GM18502 (cell line): ENCODE results near the gene RGCC.
A peak's percentile ranks its signal among the peaks of the same experiment; 100 is the strongest.

Source experiments
- ATAC-seq: cut with Tn5 transposase; IDR thresholded peaks from one replicate; pipeline ENCODE4 v1.9.1; 2021; ENCODE audit warnings: mild to moderate bottlenecking; ENCODE audit not compliant: unreplicated experiment, poor library complexity

The RGCC gene

GRCh38 chr13:41452462-41452861 is 4.9 kb upstream of the RGCC start:
- ATAC-seq, result no peak

GRCh38 chr13:41453620-41454019 is 3.7 kb upstream of the RGCC start:
- ATAC-seq, result no peak

GRCh38 chr13:41454170-41454569 is 3.2 kb upstream of the RGCC start:
- no peak for ATAC-seq

- ATAC-seq, result no peak
Observed at GRCh38 chr13:41455725-41456419, 1.5 kb upstream of the RGCC start.

- ATAC-seq, result peak; percentile 37
Observed at GRCh38 chr13:41457589-41458186, 338 bp downstream of the RGCC start.

- ATAC-seq, result peak; percentile 21
Observed at GRCh38 chr13:41458187-41458760, 924 bp downstream of the RGCC start.

- ATAC-seq, result no peak
Observed at GRCh38 chr13:41458761-41459431, 1.5 kb downstream of the RGCC start.

GRCh38 chr13:41459432-41460073 is 2.2 kb downstream of the RGCC start:
- ATAC-seq, result no peak

- no peak for ATAC-seq
Observed at GRCh38 chr13:41460074-41460465, 2.7 kb downstream of the RGCC start.

- ATAC-seq, result no peak
Observed at GRCh38 chr13:41460930-41461329, 3.6 kb downstream of the RGCC start.

GRCh38 chr13:41461527-41462139 is 4.3 kb downstream of the RGCC start:
- ATAC-seq, result no peak

- ATAC-seq, result no peak
Observed at GRCh38 chr13:41462427-41462826, 5.1 kb downstream of the RGCC start.

GRCh38 chr13:41463838-41464602 is 6.7 kb downstream of the RGCC start:
- peak; percentile 52 for ATAC-seq

GRCh38 chr13:41465241-41465847 is 8.0 kb downstream of the RGCC start:
- peak; percentile 97 for ATAC-seq

GRCh38 chr13:41465898-41466320 is 8.6 kb downstream of the RGCC start:
- ATAC-seq, result no peak

- ATAC-seq, result no peak
Observed at GRCh38 chr13:41467425-41467945, 10.1 kb downstream of the RGCC start.

GRCh38 chr13:41468631-41469030 is 11.3 kb downstream of the RGCC start:
- ATAC-seq, result no peak

- ATAC-seq, result no peak
Observed at GRCh38 chr13:41470196-41470595, 12.8 kb downstream of the RGCC start.

- no peak for ATAC-seq
Observed at GRCh38 chr13:41471785-41472184, 14.4 kb downstream of the RGCC start.
